ENCODE data around the gene RTCA.
"Not testable (repeated sequence)": the region's sequence is repeated elsewhere in the genome, so short reads cannot be mapped to it uniquely, and the experiment has no call there.

Gene RTCA

DNA sequence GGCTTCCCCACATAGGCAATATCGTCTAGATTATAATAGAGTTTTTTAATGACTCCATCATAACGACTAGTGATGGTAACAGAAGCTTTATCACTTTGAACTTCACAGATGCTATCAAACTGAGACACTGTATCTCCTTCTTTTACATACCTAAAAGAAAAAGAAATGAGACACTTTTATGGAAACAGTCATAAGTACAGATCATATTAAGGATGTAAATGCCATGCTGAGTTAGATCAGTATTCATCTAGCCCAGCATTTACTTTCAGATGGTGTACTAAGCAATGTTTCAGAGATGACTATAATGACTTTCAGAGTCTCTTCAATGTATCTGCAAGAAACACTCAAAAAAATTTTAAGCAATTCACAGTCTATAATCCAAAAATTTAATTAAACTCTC is 35.3 kb upstream of the RTCA start:
- TF ChIP-seq, protein P1, sequence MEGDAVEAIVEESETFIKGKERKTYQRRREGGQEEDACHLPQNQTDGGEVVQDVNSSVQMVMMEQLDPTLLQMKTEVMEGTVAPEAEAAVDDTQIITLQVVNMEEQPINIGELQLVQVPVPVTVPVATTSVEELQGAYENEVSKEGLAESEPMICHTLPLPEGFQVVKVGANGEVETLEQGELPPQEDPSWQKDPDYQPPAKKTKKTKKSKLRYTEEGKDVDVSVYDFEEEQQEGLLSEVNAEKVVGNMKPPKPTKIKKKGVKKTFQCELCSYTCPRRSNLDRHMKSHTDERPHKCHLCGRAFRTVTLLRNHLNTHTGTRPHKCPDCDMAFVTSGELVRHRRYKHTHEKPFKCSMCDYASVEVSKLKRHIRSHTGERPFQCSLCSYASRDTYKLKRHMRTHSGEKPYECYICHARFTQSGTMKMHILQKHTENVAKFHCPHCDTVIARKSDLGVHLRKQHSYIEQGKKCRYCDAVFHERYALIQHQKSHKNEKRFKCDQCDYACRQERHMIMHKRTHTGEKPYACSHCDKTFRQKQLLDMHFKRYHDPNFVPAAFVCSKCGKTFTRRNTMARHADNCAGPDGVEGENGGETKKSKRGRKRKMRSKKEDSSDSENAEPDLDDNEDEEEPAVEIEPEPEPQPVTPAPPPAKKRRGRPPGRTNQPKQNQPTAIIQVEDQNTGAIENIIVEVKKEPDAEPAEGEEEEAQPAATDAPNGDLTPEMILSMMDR (conservative IDR thresholded peaks at IDR 0.05; ENCODE audit: low read depth, low read length), result no peak
- H3K4me3 ChIP-seq (ENCODE audit: low read depth, low read length), result no peak overlapping the region
- DNase-seq (ENCODE audit: low read depth), result no peak

DNA sequence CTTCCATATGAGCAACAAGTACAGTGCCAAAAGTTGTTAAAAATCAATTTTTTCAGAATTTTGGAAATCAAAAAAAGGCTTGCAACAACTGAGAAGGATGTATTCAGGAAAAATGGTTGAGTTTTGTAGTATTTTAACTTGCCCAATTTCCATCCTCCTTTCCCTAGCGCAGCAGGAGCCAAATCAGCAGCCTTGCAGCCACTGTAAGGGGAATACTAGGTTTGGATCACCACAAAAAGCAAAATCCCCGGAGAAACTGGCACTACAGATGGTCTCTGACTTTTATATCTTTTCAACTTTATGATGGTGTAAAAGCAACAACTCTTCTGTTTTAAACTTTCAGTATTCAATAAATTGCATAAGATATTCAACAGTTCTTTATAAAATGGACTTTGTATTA is 34.3 kb upstream of the RTCA start:
- TF ChIP-seq, protein P1 (conservative IDR thresholded peaks at IDR 0.05; ENCODE audit: low read depth, low read length), result no peak
- no peak for DNase-seq (ENCODE audit: low read depth)

DNA sequence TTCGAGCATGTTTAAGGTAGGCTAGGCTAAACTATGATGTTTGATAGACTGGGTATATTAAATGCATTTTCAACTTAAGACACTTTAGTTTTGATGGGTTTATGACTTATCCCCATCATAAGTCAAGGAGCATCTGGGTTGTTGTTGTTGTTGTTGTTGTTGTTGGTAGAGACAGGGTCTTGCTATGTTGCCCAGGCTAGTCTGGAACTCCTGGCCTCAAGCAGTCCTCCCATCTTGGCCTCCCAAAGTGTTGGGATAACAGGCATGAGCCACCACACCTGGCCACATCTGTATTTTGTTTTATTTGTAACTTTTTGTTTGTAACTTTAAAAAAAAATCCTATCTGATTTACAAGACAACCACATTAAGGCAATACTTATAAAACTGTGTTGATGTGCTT is 33.9 kb upstream of the RTCA start:
- TF ChIP-seq, protein P1 (conservative IDR thresholded peaks at IDR 0.05; ENCODE audit: low read depth, low read length), result no peak
- H3K4me3 ChIP-seq (ENCODE audit: low read depth, low read length), result no peak overlapping the region
- DNase-seq (ENCODE audit: low read depth), result no peak

More for the DNA sequence above, 34.3 kb upstream of the RTCA start:
- H3K4me3 ChIP-seq (ENCODE audit: low read depth, low read length), result no peak overlapping the region

DNA sequence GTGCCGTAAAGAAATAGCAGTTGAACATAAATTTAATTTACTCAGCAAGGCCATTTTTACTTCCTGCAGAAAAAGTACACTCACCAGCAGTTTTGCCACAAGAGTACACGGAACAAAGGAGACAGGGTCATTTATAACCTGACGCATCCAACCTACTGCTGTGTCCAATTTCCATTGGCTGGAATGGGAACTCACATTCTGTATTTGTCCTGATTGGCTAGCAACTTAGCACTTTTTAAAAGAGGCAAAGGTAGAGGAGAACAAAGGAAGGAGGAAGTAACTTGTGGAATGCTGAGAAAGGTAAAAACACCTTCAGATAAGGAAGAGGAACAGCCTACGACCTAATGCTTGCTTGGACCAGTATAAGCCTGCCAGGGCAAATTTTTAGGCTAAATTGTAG is 32.5 kb upstream of the RTCA start:
- DNase-seq (ENCODE audit: low read depth); H3K4me3 ChIP-seq (ENCODE audit: low read depth, low read length): not testable (repeated sequence)

DNA sequence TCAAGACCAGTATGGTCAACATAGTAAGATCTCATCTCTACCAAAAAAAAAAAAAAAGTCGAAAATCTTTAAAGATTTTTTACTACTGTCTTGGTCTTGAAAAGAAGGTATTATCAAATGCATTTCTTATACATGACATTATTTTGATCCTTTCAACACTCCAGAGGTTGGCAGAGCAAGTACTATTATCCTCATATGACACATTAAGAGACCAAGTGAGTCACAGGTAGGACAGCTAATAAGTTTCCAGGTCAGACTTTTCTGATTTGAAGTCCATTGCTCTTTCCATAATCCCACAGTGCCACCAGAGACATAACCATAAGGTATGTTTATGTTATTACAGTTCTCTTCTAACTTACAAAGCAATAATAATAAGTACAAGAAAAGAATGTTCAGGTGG is 31.6 kb upstream of the RTCA start:
- no peak for DNase-seq (ENCODE audit: low read depth)
- TF ChIP-seq, protein P1 (conservative IDR thresholded peaks at IDR 0.05; ENCODE audit: low read depth, low read length), result no peak
- no peak overlapping the region for H3K4me3 ChIP-seq (ENCODE audit: low read depth, low read length)

DNA sequence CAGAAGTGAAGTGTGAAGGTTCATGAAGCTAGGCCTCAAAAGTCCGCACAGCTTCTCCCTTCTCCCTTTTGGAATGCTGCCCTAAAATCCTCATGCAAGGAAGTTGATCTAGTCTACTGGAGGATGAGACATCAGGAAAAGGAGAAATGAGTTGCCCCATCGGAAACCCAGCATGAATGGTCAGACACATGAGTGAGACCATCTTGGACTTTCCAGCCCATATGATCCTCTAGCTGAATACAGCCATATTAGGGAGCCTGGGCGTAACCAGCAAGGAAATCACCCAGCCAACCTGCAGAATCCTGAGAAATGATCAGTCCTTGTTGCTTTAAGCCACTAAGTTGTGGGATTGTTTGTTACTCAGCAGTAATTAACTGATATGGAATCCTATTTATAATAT is 28.9 kb upstream of the RTCA start:
- no peak for DNase-seq (ENCODE audit: low read depth)
- H3K4me3 ChIP-seq (ENCODE audit: low read depth, low read length), result no peak overlapping the region
- TF ChIP-seq, protein P1 (conservative IDR thresholded peaks at IDR 0.05; ENCODE audit: low read depth, low read length), result no peak

DNA sequence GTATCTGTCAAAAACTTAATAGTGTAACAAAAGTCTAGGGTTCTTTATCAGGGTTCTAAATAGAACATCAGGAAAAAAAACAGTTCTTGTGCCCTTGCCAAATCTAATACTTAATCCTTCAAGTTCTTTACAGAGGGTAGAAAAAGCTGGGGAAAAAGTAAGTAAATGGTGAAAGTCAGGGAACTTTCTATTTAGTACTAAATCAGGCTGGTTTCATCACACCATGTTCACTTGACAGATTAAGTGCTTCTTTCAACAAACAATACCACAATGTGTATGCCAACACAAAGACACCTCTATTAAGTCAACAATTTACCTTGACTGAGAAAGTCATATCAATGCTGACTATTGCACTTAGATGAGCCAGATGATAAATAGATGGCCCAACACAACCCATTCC is 26.1 kb upstream of the RTCA start:
- TF ChIP-seq, protein P1 (conservative IDR thresholded peaks at IDR 0.05; ENCODE audit: low read depth, low read length), result no peak
- no peak for DNase-seq (ENCODE audit: low read depth)
- no peak overlapping the region for H3K4me3 ChIP-seq (ENCODE audit: low read depth, low read length)

DNA sequence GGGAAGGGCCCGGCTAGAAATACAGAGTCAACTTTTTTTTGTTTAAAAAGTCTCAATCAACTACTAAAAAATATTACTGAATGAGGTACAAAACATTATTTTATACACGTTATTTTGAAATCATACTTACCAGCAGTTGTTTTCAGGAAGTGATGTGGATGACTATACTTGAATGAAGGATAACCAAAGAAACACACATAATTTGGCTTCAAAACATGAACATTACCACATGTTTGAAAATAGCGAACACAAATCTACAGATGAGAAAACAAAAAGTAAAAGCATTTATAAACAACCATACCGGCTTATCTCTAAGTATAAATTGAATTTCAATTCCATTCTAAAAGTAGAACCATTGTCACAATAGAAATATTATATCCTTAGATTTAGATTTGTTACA is 25.4 kb upstream of the RTCA start:
- no peak overlapping the region for H3K4me3 ChIP-seq (ENCODE audit: low read depth, low read length)
- DNase-seq (ENCODE audit: low read depth), result no peak
- TF ChIP-seq, protein P1 (conservative IDR thresholded peaks at IDR 0.05; ENCODE audit: low read depth, low read length), result no peak
